Activated naive CD4-positive, alpha-beta T cell treated with anti-CD3 and anti-CD28 coated beads for 36 hours (primary cell): ENCODE data around the gene SMCO1. TPM values are rescaled to one million over a fixed set of nuclear protein-coding genes. Genes with fewer than 3 reads are reported as not detected.
"Not testable (repeated sequence)": the region's sequence is repeated elsewhere in the genome, so short reads cannot be mapped to it uniquely, and the experiment has no call there.

ENCODE experiments used
- CTCF ChIA-PET: fragments of 350-600 bp; sonication (Branson Sonifier 250); formaldehyde crosslinking; loops from one replicate; lab custom pipeline; 2021; ENCODE audit warnings: antibody characterized with exemption; lab: Charles Lee
- DNase-seq: peaks from one replicate; pipeline ENCODE4 v3.0.0-alpha.2; 2020
- H3K27ac Mint-ChIP-seq: one replicate; pipeline ENCODE4 v1.8.0; 2021; ENCODE audit warnings: mild to moderate bottlenecking, mixed read lengths
- H3K27me3 Mint-ChIP-seq: one replicate; pipeline ENCODE4 v1.8.0; 2021; ENCODE audit warnings: low read depth, mixed read lengths
- H3K36me3 Mint-ChIP-seq: one replicate; pipeline ENCODE4 v1.8.0; 2021; ENCODE audit warnings: low read depth, mixed read lengths
- H3K4me1 Mint-ChIP-seq: one replicate; pipeline ENCODE4 v1.8.0; 2021; ENCODE audit warnings: low read depth, mixed read lengths
- H3K4me3 Mint-ChIP-seq: one replicate; pipeline ENCODE4 v1.8.0; 2021; ENCODE audit warnings: mild to moderate bottlenecking, moderate library complexity, mixed read lengths
- H3K9me3 Mint-ChIP-seq: one replicate; pipeline ENCODE4 v1.8.0; 2021; ENCODE audit warnings: mixed read lengths
- intact Hi-C: fragments of 100-400 bp; cut with micrococcal nuclease; formaldehyde crosslinking; loops from one replicate; pipeline ENCODE4 v1.15.1; 2023
- total RNA-seq, 2 experiments: library from RNA; stranded (reverse); gene quantifications; one replicate each; pipeline ENCODE4 v1.2.3, GENCODE V29; 2021

The SMCO1 gene
- total RNA-seq, 2 experiments from 2014 or later: not detected

DNA sequence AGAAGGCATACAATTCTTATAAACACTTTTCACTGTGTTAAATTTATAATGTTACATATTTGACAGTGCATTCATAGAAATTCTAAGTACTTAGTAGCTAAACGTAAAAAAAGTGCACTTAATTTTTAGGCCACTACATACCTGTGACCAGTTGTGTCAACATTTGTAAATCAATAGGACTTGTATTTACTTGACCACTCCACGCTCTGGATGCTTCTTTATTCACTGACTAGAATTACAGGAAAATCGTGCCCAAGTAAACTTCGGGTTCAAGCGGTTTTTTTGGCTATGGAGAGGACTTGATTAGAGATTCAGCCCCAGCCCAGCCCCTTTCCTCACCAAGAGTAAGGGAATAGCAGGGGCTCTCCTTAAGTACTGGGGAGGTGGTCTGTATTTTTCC lies 31.4 kb upstream of the SMCO1 start:
- Mint-ChIP-seq H3K9me3 (peaks cover 20% of the 10 kb centered on the region), H3K36me3 (peaks cover 8% of the 10 kb centered on the region), H3K4me3 (no peak overlapping the region), H3K27ac (no peak overlapping the region), H3K27me3 (peaks cover 2% of the 10 kb centered on the region), H3K4me1 (no peaks in the 10 kb centered on the region)
- CTCF ChIA-PET: interaction anchor here (1.0 kb wide), 1 partner anchor 27 kb away, joined by 3 read pairs; no protein-coding TSS in a partner anchor
- intact Hi-C loops: no loop called here
- DNase-seq: no peak

- intact Hi-C loops: no loop called here
- Mint-ChIP-seq H3K4me1 (no peaks in the 10 kb centered on the region), H3K27me3 (peaks cover 2% of the 10 kb centered on the region), H3K27ac (no peak overlapping the region), H3K36me3 (peaks cover 3% of the 10 kb centered on the region), H3K4me3 (no peak overlapping the region), H3K9me3 (peaks cover 10% of the 10 kb centered on the region)
- no peak for DNase-seq
- CTCF ChIA-PET: no interaction called here
Measured at GRCh38 chr3:196544491-196544992, 29.4 kb upstream of the SMCO1 start.

GRCh38 chr3:196541684-196542445 lies 26.7 kb upstream of the SMCO1 start:
- Mint-ChIP-seq H3K4me1 (no peaks in the 10 kb centered on the region), H3K36me3 (no peaks in the 10 kb centered on the region), H3K27ac (no peak overlapping the region), H3K9me3 (no peaks in the 10 kb centered on the region), H3K4me3 (no peak overlapping the region), H3K27me3 (peaks cover 2% of the 10 kb centered on the region)
- intact Hi-C loops: no loop called here
- CTCF ChIA-PET: interaction anchor here (0.6 to 1.4 kb wide), 6 partner anchors 13 to 468 kb away, joined by 4 to 8 read pairs (median 4); no protein-coding TSS in a partner anchor
- no peak for DNase-seq

- intact Hi-C loops: loop anchor here (1.0 to 2.0 kb wide), 5 partner anchors 31 to 431 kb away; partner anchors contain the start of genes FBXO45, PIGZ and WDR53
Measured at GRCh38 chr3:196537319-196537984, 22.3 kb upstream of the SMCO1 start.

DNA sequence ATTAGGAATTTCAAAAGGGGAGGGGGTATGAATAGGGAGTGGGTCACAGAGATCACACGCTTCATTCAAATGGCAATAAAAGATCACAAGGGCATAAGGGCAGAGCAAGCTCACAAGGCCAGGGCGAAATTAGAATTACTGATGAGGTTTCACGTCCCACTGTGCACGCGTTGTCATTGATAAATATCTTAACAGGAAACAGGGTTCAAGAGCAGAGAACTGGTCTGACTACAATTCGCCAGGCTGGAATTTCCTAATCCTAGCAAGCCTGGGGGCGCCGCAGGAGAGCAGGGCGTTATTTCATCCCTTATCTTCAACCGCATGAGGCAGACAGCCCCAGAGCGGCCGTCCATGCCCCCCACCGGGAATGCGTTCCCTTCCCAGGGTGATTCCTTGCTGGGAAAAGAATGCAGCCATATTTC lies 18.1 kb upstream of the SMCO1 start:
- Mint-ChIP-seq H3K36me3 (peaks cover 1% of the 10 kb centered on the region), H3K4me3 (no peak overlapping the region), H3K27me3 (peaks cover 2% of the 10 kb centered on the region), H3K27ac (no peak overlapping the region), H3K4me1 (no peaks in the 10 kb centered on the region), H3K9me3 (peaks cover 2% of the 10 kb centered on the region)
- no peak for DNase-seq
- CTCF ChIA-PET: interaction anchor here (0.6 kb wide), 1 partner anchor 163 kb away, joined by 4 read pairs; no protein-coding TSS in a partner anchor
- intact Hi-C loops: no loop called here

More at GRCh38 chr3:196537319-196537984, 22.3 kb upstream of the SMCO1 start:
- DNase-seq: peak; percentile 83
- no peaks in the 10 kb centered on the region for H3K36me3 Mint-ChIP-seq
- CTCF ChIA-PET: interaction anchor here (0.6 to 3.1 kb wide), 11 partner anchors 8 to 199 kb away, joined by 3 to 12 read pairs (median 3); no protein-coding TSS in a partner anchor
- H3K27me3 Mint-ChIP-seq: peaks cover 2% of the 10 kb centered on the region
- no peak overlapping the region for H3K4me3 Mint-ChIP-seq
- no peaks in the 10 kb centered on the region for H3K9me3 Mint-ChIP-seq
- H3K27ac Mint-ChIP-seq: no peak overlapping the region
- no peaks in the 10 kb centered on the region for H3K4me1 Mint-ChIP-seq

DNA sequence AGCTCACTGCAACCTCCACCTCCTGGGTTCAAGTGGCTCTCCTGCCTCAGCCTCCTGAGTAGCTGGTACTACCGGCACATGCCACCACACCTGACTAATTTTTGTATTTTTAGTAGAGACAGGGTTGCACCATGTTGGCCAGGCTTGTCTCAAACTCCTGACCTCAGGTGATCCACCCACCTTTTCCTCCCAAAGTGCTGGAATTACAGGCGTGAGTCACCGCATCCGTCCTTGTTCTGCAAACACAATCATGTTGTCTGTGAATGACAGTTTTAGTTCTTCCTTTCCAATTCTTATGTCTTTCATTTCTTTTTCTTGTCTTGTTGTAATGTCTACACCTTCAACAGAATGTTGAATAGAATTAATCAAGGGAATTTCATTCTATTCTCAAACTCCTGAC lies 16.3 kb upstream of the SMCO1 start:
- Mint-ChIP-seq H3K4me3 (no peak overlapping the region), H3K36me3 (peaks cover 1% of the 10 kb centered on the region), H3K9me3 (peaks cover 2% of the 10 kb centered on the region), H3K4me1 (peaks cover 6% of the 10 kb centered on the region), H3K27me3 (peaks cover 2% of the 10 kb centered on the region), H3K27ac (no peak overlapping the region)
- intact Hi-C loops: no loop called here
- no peak for DNase-seq
- CTCF ChIA-PET: interaction anchor here (0.7 to 0.8 kb wide), 2 partner anchors 241 to 396 kb away, joined by 3 read pairs; no protein-coding TSS in a partner anchor

GRCh38 chr3:196528639-196529233 lies 13.6 kb upstream of the SMCO1 start:
- CTCF ChIA-PET: interaction anchor here (0.5 to 2.1 kb wide), 32 partner anchors 8 to 729 kb away, joined by 3 to 10 read pairs (median 3); partner anchors contain the start of genes FBXO45 and WDR53
- Mint-ChIP-seq H3K4me3 (peak overlapping the region; percentile 74), H3K36me3 (peaks cover 1% of the 10 kb centered on the region), H3K9me3 (peaks cover 2% of the 10 kb centered on the region), H3K27ac (peak overlapping the region; percentile 36), H3K4me1 (peaks cover 6% of the 10 kb centered on the region), H3K27me3 (peaks cover 2% of the 10 kb centered on the region)
- DNase-seq: peak; percentile 87
- intact Hi-C loops: loop anchor here (1.0 to 2.0 kb wide), 5 partner anchors 25 to 156 kb away; partner anchors contain the start of genes FBXO45, RNF168 and WDR53

DNA sequence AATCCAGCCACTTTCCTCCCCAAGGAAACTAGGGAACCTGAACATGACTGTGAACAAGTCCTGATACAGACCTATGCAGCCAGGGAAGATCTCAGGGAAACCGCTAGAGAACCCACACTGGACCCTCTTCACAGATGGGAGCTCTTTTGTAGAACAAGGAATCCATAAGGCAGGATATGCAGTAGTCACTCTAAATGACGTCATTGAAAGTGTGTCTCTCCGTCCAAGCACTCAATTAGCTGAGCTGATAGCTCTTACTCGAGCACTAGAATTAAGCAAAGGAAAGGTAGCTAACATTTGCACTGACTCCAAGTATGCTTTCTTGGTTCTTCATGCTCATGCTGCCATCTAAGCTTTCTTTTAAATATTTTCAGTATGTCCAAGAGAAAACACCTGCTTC lies 10.0 kb upstream of the SMCO1 start:
- Mint-ChIP-seq H3K27ac (no peak overlapping the region), H3K36me3 (peaks cover 9% of the 10 kb centered on the region), H3K9me3 (peaks cover 18% of the 10 kb centered on the region), H3K4me3 (no peak overlapping the region), H3K27me3 (no peaks in the 10 kb centered on the region), H3K4me1 (peaks cover 6% of the 10 kb centered on the region)
- CTCF ChIA-PET: interaction anchor here (0.5 to 4.3 kb wide), 6 partner anchors 12 to 81 kb away, joined by 4 to 37 read pairs (median 4); partner anchors contain the start of gene RNF168
- intact Hi-C loops: no loop called here
- no peak for DNase-seq

DNA sequence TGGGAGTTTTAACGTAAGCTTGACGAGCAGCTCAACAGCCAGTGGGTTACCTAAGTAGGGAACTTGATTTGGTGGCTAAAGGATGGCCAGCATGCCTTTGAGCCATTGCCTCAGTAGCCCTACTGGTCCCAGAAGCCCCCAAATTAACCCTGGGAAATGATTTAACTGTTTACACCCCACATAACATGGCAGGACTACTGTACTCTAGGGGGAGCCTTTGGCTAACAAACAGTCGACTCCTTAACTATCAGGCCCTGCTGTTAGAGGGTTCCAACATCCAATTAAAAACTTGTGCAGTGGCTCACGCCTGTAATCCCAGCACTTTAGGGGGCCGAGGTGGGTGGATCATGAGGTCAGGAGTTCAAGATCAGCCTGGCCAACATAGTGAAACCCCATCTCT lies 9.4 kb upstream of the SMCO1 start:
- CTCF ChIA-PET: interaction anchor here (0.9 to 4.3 kb wide), 7 partner anchors 15 to 271 kb away, joined by 3 to 37 read pairs (median 4); partner anchors contain the start of gene RNF168
- H3K27ac Mint-ChIP-seq: no peak overlapping the region
- H3K36me3 Mint-ChIP-seq: peaks cover 10% of the 10 kb centered on the region
- H3K4me3 Mint-ChIP-seq: no peak overlapping the region
- no peak for DNase-seq
- peaks cover 6% of the 10 kb centered on the region for H3K4me1 Mint-ChIP-seq
- peaks cover 24% of the 10 kb centered on the region for H3K9me3 Mint-ChIP-seq
- H3K27me3 Mint-ChIP-seq: no peaks in the 10 kb centered on the region
- intact Hi-C loops: no loop called here

- H3K4me1 Mint-ChIP-seq: peaks cover 6% of the 10 kb centered on the region
- no peaks in the 10 kb centered on the region for H3K27me3 Mint-ChIP-seq
- no peak overlapping the region for H3K4me3 Mint-ChIP-seq
- no peak overlapping the region for H3K27ac Mint-ChIP-seq
- intact Hi-C loops: no loop called here
- H3K9me3 Mint-ChIP-seq: peaks cover 31% of the 10 kb centered on the region
- DNase-seq: no peak
- CTCF ChIA-PET: interaction anchor here (0.8 to 4.3 kb wide), 10 partner anchors 14 to 524 kb away, joined by 3 to 37 read pairs (median 4); partner anchors contain the start of gene RNF168
- H3K36me3 Mint-ChIP-seq: peaks cover 15% of the 10 kb centered on the region
Measured at GRCh38 chr3:196523841-196524240, 8.7 kb upstream of the SMCO1 start.

- H3K4me1 Mint-ChIP-seq, intact Hi-C loops, H3K4me3 Mint-ChIP-seq, H3K27ac Mint-ChIP-seq, H3K27me3 Mint-ChIP-seq, DNase-seq: not testable (repeated sequence)
- Mint-ChIP-seq H3K9me3 (peaks cover 38% of the 10 kb centered on the region), H3K36me3 (peaks cover 15% of the 10 kb centered on the region)
- CTCF ChIA-PET: interaction anchor here (0.6 to 3.0 kb wide), 9 partner anchors 8 to 499 kb away, joined by 3 to 22 read pairs (median 5); no protein-coding TSS in a partner anchor
Measured at GRCh38 chr3:196521291-196521690, 6.1 kb upstream of the SMCO1 start.
